Calu3 (cell line): ENCODE results near the gene PIK3R6. TPM values are rescaled to one million over a fixed set of nuclear protein-coding genes. Genes with fewer than 3 reads are reported as not detected.

Experiments
- BruUV-seq: library from RNA; stranded (reverse); fragments of 400-500 nt; replicated peaks from 2 replicates; lab custom pipeline; 2021; lab: Mats Ljungman, UMichigan
- CTCF ChIA-PET: fragments of 300-600 bp; sonication (Branson Sonifier 250); formaldehyde crosslinking; loops from one replicate; lab custom pipeline; 2022; ENCODE audit warnings: antibody characterized with exemption; lab: Charles Lee
- DNase-seq: peaks from one replicate; pipeline ENCODE4 v3.0.0; 2022
- H3K27ac Mint-ChIP-seq: one replicate; pipeline ENCODE4 v1.8.0; 2022; ENCODE audit warnings: mixed read lengths; ENCODE audit not compliant: unreplicated experiment
- H3K27me3 Mint-ChIP-seq: one replicate; pipeline ENCODE4 v1.8.0; 2022; ENCODE audit warnings: mixed read lengths; ENCODE audit not compliant: unreplicated experiment
- H3K36me3 Mint-ChIP-seq: one replicate; pipeline ENCODE4 v1.8.0; 2022; ENCODE audit warnings: mild to moderate bottlenecking, moderate library complexity, mixed read lengths; ENCODE audit not compliant: insufficient read depth, unreplicated experiment
- H3K4me1 Mint-ChIP-seq: one replicate; pipeline ENCODE4 v1.8.0; 2022; ENCODE audit warnings: mild to moderate bottlenecking, low read depth, mixed read lengths; ENCODE audit not compliant: unreplicated experiment
- H3K4me3 Mint-ChIP-seq: one replicate; pipeline ENCODE4 v1.8.0; 2022; ENCODE audit warnings: mild to moderate bottlenecking, low read depth, moderate library complexity, mixed read lengths; ENCODE audit not compliant: unreplicated experiment
- H3K9me3 Mint-ChIP-seq: one replicate; pipeline ENCODE4 v1.8.0; 2022; ENCODE audit warnings: low read depth, mixed read lengths; ENCODE audit not compliant: unreplicated experiment
- intact Hi-C: fragments of 100-400 bp; cut with micrococcal nuclease; formaldehyde crosslinking; loops from one replicate; pipeline ENCODE4 v1.10.0; 2022; ENCODE audit not compliant: unreplicated experiment
- total RNA-seq: library from RNA; stranded (reverse); gene quantifications from 2 replicates; pipeline ENCODE4 v1.2.3, GENCODE V29; 2022
- TF ChIP-seq, protein P1 (sequence below): fragments of 200-600 bp; IDR thresholded peaks from one replicate; pipeline ENCODE4 v1.8.0; 2022; ENCODE audit warnings: antibody characterized with exemption; ENCODE audit not compliant: unreplicated experiment

The PIK3R6 gene
- total RNA-seq, 1 experiment from 2014 or later, result not detected

DNA sequence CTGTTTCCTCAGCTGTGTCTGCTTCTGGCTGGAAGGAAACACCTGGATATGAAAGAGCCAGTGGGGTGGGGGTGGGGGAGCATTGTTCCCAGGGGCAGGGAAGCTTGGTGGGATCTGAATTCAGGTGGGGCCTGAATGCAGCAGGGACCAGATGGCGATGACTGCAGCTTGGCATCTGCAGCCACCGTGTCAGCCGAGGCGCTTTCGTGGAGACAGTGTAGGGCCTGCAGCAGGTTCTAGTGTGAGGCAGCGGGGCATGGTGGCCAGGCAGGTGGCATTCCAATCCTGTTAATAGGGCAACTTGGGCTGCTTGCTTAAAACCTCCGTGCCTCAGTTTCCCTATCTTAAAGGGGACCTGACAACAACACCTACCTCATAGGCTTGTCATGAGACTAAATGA lies 1.7 kb downstream of the PIK3R6 start:
- intact Hi-C loops, result no loop called here
- Mint-ChIP-seq H3K27me3 (peaks cover 86% of the 10 kb centered on the region), H3K4me1 (no peaks in the 10 kb centered on the region), H3K27ac (no peak overlapping the region), H3K4me3 (no peak overlapping the region), H3K36me3 (no peaks in the 10 kb centered on the region), H3K9me3 (no peaks in the 10 kb centered on the region)
- CTCF ChIA-PET, result interaction anchor here (0.6 kb wide), 1 partner anchor 8 kb away, joined by 6 read pairs; no protein-coding TSS in a partner anchor
- DNase-seq, result no peak
- TF ChIP-seq, protein P1, sequence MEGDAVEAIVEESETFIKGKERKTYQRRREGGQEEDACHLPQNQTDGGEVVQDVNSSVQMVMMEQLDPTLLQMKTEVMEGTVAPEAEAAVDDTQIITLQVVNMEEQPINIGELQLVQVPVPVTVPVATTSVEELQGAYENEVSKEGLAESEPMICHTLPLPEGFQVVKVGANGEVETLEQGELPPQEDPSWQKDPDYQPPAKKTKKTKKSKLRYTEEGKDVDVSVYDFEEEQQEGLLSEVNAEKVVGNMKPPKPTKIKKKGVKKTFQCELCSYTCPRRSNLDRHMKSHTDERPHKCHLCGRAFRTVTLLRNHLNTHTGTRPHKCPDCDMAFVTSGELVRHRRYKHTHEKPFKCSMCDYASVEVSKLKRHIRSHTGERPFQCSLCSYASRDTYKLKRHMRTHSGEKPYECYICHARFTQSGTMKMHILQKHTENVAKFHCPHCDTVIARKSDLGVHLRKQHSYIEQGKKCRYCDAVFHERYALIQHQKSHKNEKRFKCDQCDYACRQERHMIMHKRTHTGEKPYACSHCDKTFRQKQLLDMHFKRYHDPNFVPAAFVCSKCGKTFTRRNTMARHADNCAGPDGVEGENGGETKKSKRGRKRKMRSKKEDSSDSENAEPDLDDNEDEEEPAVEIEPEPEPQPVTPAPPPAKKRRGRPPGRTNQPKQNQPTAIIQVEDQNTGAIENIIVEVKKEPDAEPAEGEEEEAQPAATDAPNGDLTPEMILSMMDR, result no peak
- no TSS peak for BruUV-seq

DNA sequence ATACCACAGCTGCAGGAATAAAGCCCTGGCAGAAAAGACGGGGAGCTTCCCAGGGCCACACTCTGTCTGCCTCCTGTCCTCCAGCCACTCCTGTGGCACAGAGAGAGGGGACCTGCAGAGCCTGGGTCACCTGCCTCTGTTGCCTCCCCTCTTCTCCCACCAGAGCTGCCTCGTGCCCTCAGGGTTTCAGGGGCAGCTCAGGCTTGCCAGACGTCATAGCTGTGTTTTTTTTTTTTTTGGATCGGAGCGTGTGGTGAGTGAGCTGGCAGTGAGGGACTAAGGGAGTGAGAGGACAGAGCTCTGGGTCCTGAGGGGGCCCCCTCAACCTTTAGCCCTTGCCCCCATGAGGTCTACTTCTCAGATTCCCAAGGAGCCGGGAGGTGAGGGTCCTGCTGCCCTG lies 2.1 kb downstream of the PIK3R6 start:
- H3K4me3 Mint-ChIP-seq, result no peak overlapping the region
- no peak for DNase-seq
- no peaks in the 10 kb centered on the region for H3K4me1 Mint-ChIP-seq
- H3K36me3 Mint-ChIP-seq, result no peaks in the 10 kb centered on the region
- no peak overlapping the region for H3K27ac Mint-ChIP-seq
- CTCF ChIA-PET, result no interaction called here
- peaks cover 82% of the 10 kb centered on the region for H3K27me3 Mint-ChIP-seq
- intact Hi-C loops, result no loop called here
- TF ChIP-seq, protein P1, result no peak
- H3K9me3 Mint-ChIP-seq, result no peaks in the 10 kb centered on the region
- no TSS peak for BruUV-seq

DNA sequence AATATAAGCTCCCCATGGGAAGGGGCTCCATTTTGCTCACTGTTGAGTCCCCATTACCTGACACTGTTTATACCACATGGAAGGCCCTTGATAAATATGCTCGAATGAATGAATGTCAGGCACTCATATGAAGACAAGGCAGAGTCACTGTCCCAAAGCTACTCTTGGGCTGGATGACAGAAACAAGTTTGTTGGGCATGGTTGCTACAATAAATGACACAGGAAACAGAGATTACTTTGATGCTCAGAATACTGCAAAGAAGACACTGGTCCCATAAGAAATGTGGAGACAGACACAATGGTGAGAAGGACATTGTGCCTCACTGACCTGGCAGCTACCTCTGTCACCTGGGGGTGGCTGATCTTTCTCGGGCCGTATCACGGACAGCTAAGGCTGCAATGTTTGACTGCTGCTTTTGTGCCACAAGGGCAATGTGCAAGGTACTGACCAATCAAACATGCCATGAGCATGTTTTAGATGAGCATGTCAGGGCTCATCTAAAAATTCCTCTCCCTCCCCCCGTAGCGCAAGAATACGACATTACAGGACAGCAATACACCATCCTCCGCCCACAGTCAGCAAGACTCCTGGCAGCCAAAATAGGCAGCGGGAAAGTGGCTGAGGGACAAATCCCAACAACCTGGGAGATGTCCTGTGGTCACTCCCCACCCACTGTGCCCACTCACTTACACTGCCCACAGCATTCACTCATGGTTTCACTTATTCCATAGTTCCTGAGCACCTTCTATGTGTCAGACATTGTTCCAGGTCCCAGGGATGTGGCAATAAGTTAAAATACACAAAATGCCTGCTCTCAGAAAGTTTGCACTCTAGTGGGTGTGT lies 5.0 kb downstream of the PIK3R6 start:
- no peaks in the 10 kb centered on the region for H3K4me1 Mint-ChIP-seq
- TF ChIP-seq, protein P1, result no peak
- no peak overlapping the region for H3K4me3 Mint-ChIP-seq

DNA sequence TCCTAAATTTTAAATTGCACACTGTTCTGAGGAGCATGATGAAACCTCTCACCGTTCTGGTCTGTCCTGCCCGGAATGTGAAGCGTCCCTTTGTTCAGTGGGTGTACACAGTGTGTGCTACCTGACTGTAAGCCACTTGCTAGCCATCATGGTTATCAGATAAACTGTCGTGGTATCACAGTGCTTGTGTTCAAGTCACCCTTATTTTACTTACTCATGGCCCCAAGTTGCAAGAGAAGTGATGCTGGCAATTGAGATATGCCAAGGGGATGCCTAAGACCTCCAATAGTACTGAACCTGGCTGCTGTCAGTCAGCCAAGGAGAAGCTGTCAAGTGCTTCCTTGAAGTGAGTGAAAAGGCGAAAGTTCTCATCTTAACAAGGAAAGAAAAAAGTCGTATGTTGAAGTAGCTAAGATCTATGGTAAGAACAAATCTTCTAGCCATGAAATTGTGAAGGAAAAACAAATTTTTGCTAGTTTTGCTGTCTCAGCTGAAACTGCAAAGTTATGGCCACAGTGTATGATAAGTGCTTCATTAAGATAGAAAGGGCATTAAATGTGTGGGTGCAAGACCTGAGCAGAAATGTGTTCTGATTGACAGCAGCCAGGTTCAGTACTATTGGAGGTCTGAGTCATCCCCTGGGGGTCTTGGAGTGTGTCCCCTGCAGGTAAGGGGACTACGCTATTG lies 5.8 kb downstream of the PIK3R6 start:
- intact Hi-C loops, result no loop called here
- Mint-ChIP-seq H3K4me3 (no peak overlapping the region), H3K27me3 (peaks cover 75% of the 10 kb centered on the region), H3K9me3 (no peaks in the 10 kb centered on the region), H3K27ac (no peak overlapping the region), H3K4me1 (no peaks in the 10 kb centered on the region), H3K36me3 (no peaks in the 10 kb centered on the region)
- DNase-seq, result no peak
- BruUV-seq, result no TSS peak
- TF ChIP-seq, protein P1, result no peak
- CTCF ChIA-PET, result no interaction called here

More for the DNA sequence above, 5.0 kb downstream of the PIK3R6 start:
- CTCF ChIA-PET, result no interaction called here
- Mint-ChIP-seq H3K27me3 (peaks cover 76% of the 10 kb centered on the region), H3K36me3 (no peaks in the 10 kb centered on the region), H3K27ac (no peak overlapping the region), H3K9me3 (no peaks in the 10 kb centered on the region)
- no TSS peak for BruUV-seq
- no peak for DNase-seq
- intact Hi-C loops, result no loop called here
